Tibial nerve (tissue), 4 donors: ENCODE measurements around the gene SKOR1. TPM values are rescaled to one million over a fixed set of nuclear protein-coding genes. Genes with fewer than 3 reads are reported as not detected.

Source experiments
- DNase-seq, 2 donors: peaks; one replicate each; pipeline ENCODE4 v3.0.0-alpha.2; 2019; ENCODE audit warnings: low spot score in 2 of 2
- H3K27ac ChIP-seq, 4 donors: fragments of 200-600 bp; sonication (generic) in 3 of 4; one replicate each; pipeline ENCODE4 v1.5.1; 2017 to 2019; ENCODE audit warnings: mild to moderate bottlenecking in 1 of 4
- H3K27me3 ChIP-seq, 2 donors: fragments of 200-600 bp; sonication (generic) in 1 of 2; one replicate each; pipeline versions ENCODE4 v1.5.1 to v1.6.0; 2017 to 2019
- H3K36me3 ChIP-seq, 3 donors: fragments of 200-600 bp; sonication (generic); one replicate each; pipeline ENCODE4 v1.5.1; 2018 to 2019
- H3K4me1 ChIP-seq, 4 donors: fragments of 200-600 bp; sonication (generic) in 3 of 4; one replicate each; pipeline ENCODE4 v1.5.1; 2017 to 2019
- H3K4me3 ChIP-seq, 4 donors: fragments of 200-600 bp; sonication (generic) in 3 of 4; one replicate each; pipeline ENCODE4 v1.5.1; 2017 to 2019; ENCODE audit warnings: mild to moderate bottlenecking in 1 of 4, moderate library complexity in 1 of 4
- H3K9me3 ChIP-seq, 4 donors: fragments of 200-600 bp; sonication (generic) in 3 of 4; one replicate each; pipeline ENCODE4 v1.5.1; 2017 to 2019
- EP300 ChIP-seq, 2 donors: sonication (generic); formaldehyde crosslinking; IDR thresholded peaks; one replicate each; pipeline ENCODE4 v1.6.1; 2017; ENCODE audit warnings: antibody characterized with exemption in 2 of 2, mild to moderate bottlenecking in 1 of 2
- POLR2A ChIP-seq, 2 donors: fragments of 450-650 bp; IDR thresholded peaks; one replicate each; pipeline ENCODE4 v1.6.1; 2017; ENCODE audit warnings: antibody characterized with exemption in 2 of 2, mild to moderate bottlenecking in 2 of 2, moderate library complexity in 2 of 2
- WGBS, 2 donors: methylation state at CpG; one replicate each; pipeline ENCODE4 v1.1.5; 2018; 5-methylcytosine and 5-hydroxymethylcytosine counted together
- total RNA-seq, 4 donors: library from RNA; depleted of rRNA; stranded (reverse); fragments of >200 nt; gene quantifications; one replicate each; pipeline ENCODE4 v1.1.0, GENCODE V29; 2016
- TF ChIP-seq, protein P1 (sequence below), 5 experiments: fragments of 200-600 bp in 3 of 5; fragments of 450-650 bp in 2 of 5; sonication (generic) in 3 of 5; IDR thresholded peaks; one replicate each; pipeline ENCODE4 v1.5.1; 2016 to 2019; ENCODE audit warnings: antibody characterized with exemption in 5 of 5, mild to moderate bottlenecking in 3 of 5, moderate library complexity in 2 of 5

The SKOR1 gene
- total RNA-seq, 4 donors from 2014 or later, result 0.42 to 1.5 (median 0.82) TPM

DNA sequence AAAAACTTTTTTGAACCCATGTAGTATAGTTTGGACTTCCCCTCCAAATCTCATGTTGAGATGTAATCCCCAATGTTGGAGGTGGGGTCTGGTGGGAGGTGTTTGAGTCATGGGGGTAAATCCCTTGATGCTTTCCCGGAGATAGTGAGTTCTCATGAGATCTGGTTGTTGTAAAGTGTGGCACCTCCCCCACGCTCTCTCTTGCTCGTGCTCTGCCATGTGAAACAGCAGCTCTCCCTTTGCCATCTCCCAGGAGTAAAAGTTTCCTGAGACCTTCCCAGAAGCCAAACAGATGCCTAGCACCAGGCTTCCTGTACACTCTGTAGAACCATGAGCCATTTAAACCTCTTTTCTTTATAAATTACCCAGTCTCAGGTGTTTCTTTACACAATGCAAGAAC is 30.5 kb downstream of the SKOR1 start:
- H3K36me3 ChIP-seq, result no peaks in the 10 kb centered on the region
- WGBS, 2 donors, result 60 to 66% methylated on average over 3 of the region's 3 CpGs
- TF ChIP-seq EP300 (IDR thresholded peaks at IDR 0.05) (no peak), POLR2A (IDR thresholded peaks at IDR 0.05) (no peak)
- TF ChIP-seq, protein P1, sequence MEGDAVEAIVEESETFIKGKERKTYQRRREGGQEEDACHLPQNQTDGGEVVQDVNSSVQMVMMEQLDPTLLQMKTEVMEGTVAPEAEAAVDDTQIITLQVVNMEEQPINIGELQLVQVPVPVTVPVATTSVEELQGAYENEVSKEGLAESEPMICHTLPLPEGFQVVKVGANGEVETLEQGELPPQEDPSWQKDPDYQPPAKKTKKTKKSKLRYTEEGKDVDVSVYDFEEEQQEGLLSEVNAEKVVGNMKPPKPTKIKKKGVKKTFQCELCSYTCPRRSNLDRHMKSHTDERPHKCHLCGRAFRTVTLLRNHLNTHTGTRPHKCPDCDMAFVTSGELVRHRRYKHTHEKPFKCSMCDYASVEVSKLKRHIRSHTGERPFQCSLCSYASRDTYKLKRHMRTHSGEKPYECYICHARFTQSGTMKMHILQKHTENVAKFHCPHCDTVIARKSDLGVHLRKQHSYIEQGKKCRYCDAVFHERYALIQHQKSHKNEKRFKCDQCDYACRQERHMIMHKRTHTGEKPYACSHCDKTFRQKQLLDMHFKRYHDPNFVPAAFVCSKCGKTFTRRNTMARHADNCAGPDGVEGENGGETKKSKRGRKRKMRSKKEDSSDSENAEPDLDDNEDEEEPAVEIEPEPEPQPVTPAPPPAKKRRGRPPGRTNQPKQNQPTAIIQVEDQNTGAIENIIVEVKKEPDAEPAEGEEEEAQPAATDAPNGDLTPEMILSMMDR (IDR thresholded peaks at IDR 0.05), result no peak
- no peak for DNase-seq
- H3K9me3 ChIP-seq, result no peaks in the 10 kb centered on the region
- H3K27me3 ChIP-seq, result no peaks in the 10 kb centered on the region
- H3K27ac ChIP-seq, result no peak overlapping the region
- peaks cover 0 to 1% (median 0%) of the 10 kb centered on the region in 4 donors for H3K4me1 ChIP-seq
- no peak overlapping the region for H3K4me3 ChIP-seq

DNA sequence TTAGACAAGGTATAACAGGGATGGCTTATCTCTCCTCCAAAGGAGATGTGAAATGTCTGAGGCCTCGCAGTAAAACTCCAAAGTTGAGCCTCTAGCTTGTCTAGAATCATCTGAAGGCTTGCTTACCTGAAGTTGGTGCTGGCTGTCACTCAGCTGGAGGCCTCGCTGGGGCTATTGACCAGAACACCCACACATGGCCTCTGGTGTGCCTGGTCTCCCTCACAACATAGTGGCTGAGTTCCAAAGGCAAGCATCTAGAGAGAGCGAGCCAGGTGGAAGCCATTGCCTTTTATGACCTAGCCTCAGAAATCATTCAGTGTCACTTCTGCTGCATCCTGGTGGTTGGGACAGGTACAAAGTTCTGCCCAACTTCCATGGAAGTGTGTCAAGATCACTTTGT is 31.9 kb downstream of the SKOR1 start:
- no peak for TF ChIP-seq EP300 (IDR thresholded peaks at IDR 0.05)
- TF ChIP-seq POLR2A (IDR thresholded peaks at IDR 0.05), result no peak
- Histone ChIP-seq H3K27me3 (no peaks in the 10 kb centered on the region), H3K4me3 (no peak overlapping the region), H3K9me3 (no peaks in the 10 kb centered on the region), H3K4me1 (no peaks in the 10 kb centered on the region), H3K27ac (no peak overlapping the region), H3K36me3 (no peaks in the 10 kb centered on the region)
- no peak for DNase-seq
- 82 to 84% methylated on average over 3 of the region's 3 CpGs for WGBS, 2 donors

DNA sequence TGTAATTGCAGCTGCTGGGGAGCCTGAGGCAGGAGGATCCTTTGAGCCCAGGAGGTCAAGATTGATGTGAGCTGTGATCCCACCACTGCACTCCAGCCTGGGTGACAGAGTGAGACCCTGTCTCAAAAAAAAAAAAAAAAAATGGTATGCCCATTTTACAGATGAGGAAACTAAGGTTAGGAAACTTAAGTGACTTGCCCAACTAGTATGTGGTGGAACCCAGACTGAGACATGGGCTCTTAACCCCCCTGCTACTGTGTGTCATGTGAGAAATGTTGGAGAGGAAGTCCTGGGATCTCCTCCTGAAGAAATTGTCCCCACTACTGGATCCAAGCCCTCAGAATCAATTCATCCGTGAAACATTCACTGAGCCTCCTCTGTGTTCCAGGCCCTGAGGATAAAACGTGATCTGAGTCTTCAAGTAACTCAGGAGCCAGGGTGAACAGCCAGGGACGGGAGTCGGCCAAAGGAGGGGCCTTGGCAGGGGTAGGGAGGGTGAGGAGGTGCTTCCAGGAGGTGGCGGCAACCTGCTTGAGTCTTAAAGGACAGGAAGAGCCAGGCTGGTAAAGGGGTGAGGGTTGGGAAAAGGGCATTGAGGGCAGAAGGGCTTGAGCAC is 34.1 kb downstream of the SKOR1 start:
- Histone ChIP-seq H3K27ac (no peak overlapping the region), H3K27me3 (no peaks in the 10 kb centered on the region), H3K4me1 (peaks cover 0 to 16% (median 9%) of the 10 kb centered on the region in 4 donors), H3K36me3 (no peaks in the 10 kb centered on the region), H3K9me3 (no peaks in the 10 kb centered on the region), H3K4me3 (no peak overlapping the region)
- DNase-seq, result no peak
- 56 to 70% methylated on average over 5 of the region's 5 CpGs for WGBS, 2 donors
- TF ChIP-seq EP300 (IDR thresholded peaks at IDR 0.05) (no peak), POLR2A (IDR thresholded peaks at IDR 0.05) (no peak)
- TF ChIP-seq, protein P1 (IDR thresholded peaks at IDR 0.05), result no peak

DNA sequence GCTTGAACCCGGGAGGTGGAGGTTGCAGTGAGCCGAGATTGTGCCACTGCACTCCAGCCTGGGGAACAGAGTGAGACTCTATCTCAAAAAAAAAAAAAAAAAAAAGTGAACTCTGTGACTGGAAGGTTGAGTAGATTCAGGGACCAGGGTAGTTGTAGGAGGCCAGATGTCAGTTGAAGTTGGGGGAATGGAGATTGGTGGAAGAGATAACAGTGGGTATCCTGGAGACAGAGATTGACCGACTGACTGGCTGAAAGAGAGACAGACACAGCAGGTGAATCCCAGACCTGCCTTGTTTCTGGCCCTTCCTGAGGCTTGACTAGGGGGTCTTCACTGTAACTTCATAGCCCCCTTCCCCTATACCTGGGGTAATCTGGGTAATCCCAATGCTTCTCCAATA is 36.7 kb downstream of the SKOR1 start:
- 92 to 93% methylated on average over 3 of the region's 3 CpGs for WGBS, 2 donors
- H3K4me3 ChIP-seq, result no peak overlapping the region
- no peak for TF ChIP-seq EP300 (IDR thresholded peaks at IDR 0.05)
- TF ChIP-seq POLR2A (IDR thresholded peaks at IDR 0.05), result no peak
- TF ChIP-seq, protein P1 (IDR thresholded peaks at IDR 0.05), result no peak

DNA sequence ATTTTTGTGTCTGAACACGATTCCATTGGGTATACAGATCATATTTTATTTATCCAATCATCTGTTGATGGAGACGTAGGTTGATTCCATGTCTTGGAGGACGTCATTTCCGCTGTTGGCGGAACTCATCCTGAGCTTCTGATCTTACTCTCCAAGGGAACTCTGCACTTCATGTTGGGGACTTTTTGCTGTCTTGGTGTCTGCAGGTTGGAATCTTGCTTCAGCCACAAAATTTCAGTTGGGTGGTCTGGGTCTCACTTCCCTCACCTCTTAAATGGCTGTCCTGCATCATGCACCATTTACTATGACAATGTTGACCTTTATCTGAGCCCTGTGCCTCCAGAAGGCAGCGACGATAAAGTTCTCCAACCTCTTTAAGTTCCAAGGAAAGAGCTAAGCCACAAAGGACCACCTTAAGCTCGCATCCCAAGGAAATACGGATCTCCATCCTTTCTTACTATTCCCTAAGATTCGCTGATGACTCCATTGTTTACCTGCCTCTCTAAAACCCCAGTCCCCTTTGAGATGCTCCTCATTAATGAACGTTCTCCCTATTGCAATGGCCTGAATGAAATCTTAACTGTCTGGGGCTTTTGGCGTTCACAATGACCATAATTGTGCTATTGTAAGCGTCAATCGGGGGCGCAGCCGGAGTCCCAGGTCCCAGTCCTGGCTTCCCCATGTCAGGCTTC is 37.6 kb downstream of the SKOR1 start:
- DNase-seq, result no peak
- WGBS, 2 donors, result 51 to 57% methylated on average over 16 of the region's 16 CpGs
- Histone ChIP-seq H3K4me3 (peak overlapping the region; percentile 20 to 48 (median 37)), H3K9me3 (no peaks in the 10 kb centered on the region), H3K27ac (peak overlapping the region; percentile 49 to 79 (median 68)), H3K27me3 (no peaks in the 10 kb centered on the region), H3K4me1 (peaks cover 0 to 16% (median 9%) of the 10 kb centered on the region in 4 donors), H3K36me3 (no peaks in the 10 kb centered on the region)
- no peak for TF ChIP-seq EP300 (IDR thresholded peaks at IDR 0.05)
- TF ChIP-seq POLR2A (IDR thresholded peaks at IDR 0.05), result no peak
- TF ChIP-seq, protein P1 (IDR thresholded peaks at IDR 0.05), result no peak

More for the DNA sequence above, 36.7 kb downstream of the SKOR1 start:
- DNase-seq, result no peak
- H3K27me3 ChIP-seq, result no peaks in the 10 kb centered on the region
- no peaks in the 10 kb centered on the region for H3K36me3 ChIP-seq
- peaks cover 0 to 16% (median 9%) of the 10 kb centered on the region in 4 donors for H3K4me1 ChIP-seq
- H3K27ac ChIP-seq, result no peak overlapping the region
- no peaks in the 10 kb centered on the region for H3K9me3 ChIP-seq
